Mesenchymal stem cell (in vitro differentiated cells and primary cell): Measurements from ENCODE around the gene FGFRL1.
A peak's percentile ranks its signal among the peaks of the same experiment; 100 is the strongest.

Experiments
- DNase-seq: peaks from one replicate; pipeline ENCODE4 v3.0.0-alpha.2; 2013
- H2AFZ ChIP-seq: one replicate; pipeline ENCODE4 v1.6.1; 2013; ENCODE audit warnings: low read depth, mild to moderate bottlenecking, control low read depth, inconsistent platforms, low read length, moderate library complexity
- H2AK5ac ChIP-seq: 2 replicates; pipeline ENCODE4 v1.6.1; 2013; ENCODE audit warnings: low read length, moderate library complexity, mild to moderate bottlenecking, inconsistent platforms; ENCODE audit not compliant: severe bottlenecking
- H2BK120ac ChIP-seq: one replicate; pipeline ENCODE4 v1.6.1; 2013; ENCODE audit warnings: low read depth, mild to moderate bottlenecking, inconsistent platforms, low read length, moderate library complexity
- H2BK12ac ChIP-seq, 2 experiments: one replicate each; pipeline ENCODE4 v1.6.1; 2013; ENCODE audit warnings: inconsistent platforms in 2 of 2, low read length in 2 of 2, mild to moderate bottlenecking in 2 of 2, moderate library complexity in 2 of 2, control low read depth in 1 of 2
- H2BK15ac ChIP-seq: one replicate; pipeline ENCODE4 v1.6.1; 2013; ENCODE audit warnings: mild to moderate bottlenecking, low read depth, inconsistent platforms; ENCODE audit not compliant: poor library complexity, severe bottlenecking
- H2BK5ac ChIP-seq: 2 replicates; pipeline ENCODE4 v1.6.1; 2013; ENCODE audit warnings: low read depth, mild to moderate bottlenecking, low read length, control low read depth, inconsistent platforms; ENCODE audit not compliant: poor library complexity, severe bottlenecking
- H3K14ac ChIP-seq, 2 experiments: one replicate each; pipeline ENCODE4 v1.6.1; 2013; ENCODE audit warnings: inconsistent platforms in 2 of 2, low read length in 2 of 2, control low read depth in 1 of 2, mild to moderate bottlenecking in 1 of 2, moderate library complexity in 1 of 2
- H3K18ac ChIP-seq, 2 experiments: one replicate each; pipeline ENCODE4 v1.6.1; 2013; ENCODE audit warnings: inconsistent platforms in 2 of 2, low read length in 2 of 2, control low read depth in 1 of 2, low read depth in 1 of 2, mild to moderate bottlenecking in 1 of 2
- H3K23ac ChIP-seq, 2 experiments: one replicate each; pipeline ENCODE4 v1.6.1; 2013; ENCODE audit warnings: inconsistent platforms in 2 of 2, low read length in 2 of 2, mild to moderate bottlenecking in 2 of 2, moderate library complexity in 2 of 2, control low read depth in 1 of 2
- H3K27ac ChIP-seq: 2 replicates; pipeline ENCODE4 v1.5.1; 2013; ENCODE audit warnings: mild to moderate bottlenecking, moderate library complexity, low read length, control low read depth, inconsistent platforms; ENCODE audit not compliant: poor library complexity, severe bottlenecking
- H3K27me3 ChIP-seq, 2 experiments: 2 replicates each; pipeline versions ENCODE4 v1.6.1 to v1.7.0; 2013; ENCODE audit warnings: low read length in 2 of 2, mild to moderate bottlenecking in 2 of 2, moderate library complexity in 2 of 2, control low read depth in 1 of 2, inconsistent platforms in 1 of 2; ENCODE audit not compliant: control insufficient read depth in 1 of 2, insufficient read depth in 1 of 2
- H3K36me3 ChIP-seq, 2 experiments: 2 replicates each; pipeline versions ENCODE4 v1.6.1 to v1.7.0; 2013; ENCODE audit warnings: low read length in 2 of 2, control low read depth in 1 of 2, inconsistent platforms in 1 of 2, low read depth in 1 of 2, mild to moderate bottlenecking in 1 of 2; ENCODE audit not compliant: insufficient read depth in 2 of 2, control insufficient read depth in 1 of 2
- H3K4ac ChIP-seq, 2 experiments: one replicate each; pipeline ENCODE4 v1.6.1; 2013; ENCODE audit warnings: inconsistent platforms in 2 of 2, low read length in 2 of 2, mild to moderate bottlenecking in 2 of 2, moderate library complexity in 2 of 2, control low read depth in 1 of 2, low read depth in 1 of 2
- H3K4me1 ChIP-seq: 2 replicates; pipeline ENCODE4 v1.6.1; 2013; ENCODE audit warnings: low read depth, low read length, control low read depth; ENCODE audit not compliant: control insufficient read depth, insufficient read depth
- H3K4me2 ChIP-seq: 2 replicates; pipeline ENCODE4 v1.6.1; 2013; ENCODE audit warnings: low read length, mild to moderate bottlenecking, inconsistent platforms; ENCODE audit not compliant: poor library complexity, severe bottlenecking
- H3K4me3 ChIP-seq, 2 experiments: 2 replicates each; pipeline versions ENCODE4 v1.5.1 to v1.7.0; 2013; ENCODE audit warnings: low read length in 2 of 2, mild to moderate bottlenecking in 2 of 2, control low read depth in 1 of 2, low read depth in 1 of 2; ENCODE audit not compliant: insufficient read depth in 1 of 2
- H3K79me1 ChIP-seq: replicated peaks from 2 replicates; pipeline ENCODE4 v1.6.1; 2013; ENCODE audit warnings: mild to moderate bottlenecking, control low read depth, low read length, inconsistent platforms; ENCODE audit not compliant: poor library complexity, severe bottlenecking
- H3K9ac ChIP-seq: 2 replicates; pipeline ENCODE4 v1.7.0; 2013; ENCODE audit warnings: mild to moderate bottlenecking, low read length, moderate library complexity
- H3K9me3 ChIP-seq: 2 replicates; pipeline ENCODE4 v1.7.0; 2013; ENCODE audit warnings: mild to moderate bottlenecking, low read length; ENCODE audit not compliant: control insufficient read depth
- H4K8ac ChIP-seq: one replicate; pipeline ENCODE4 v1.6.1; 2013; ENCODE audit warnings: inconsistent platforms, mild to moderate bottlenecking, low read length, moderate library complexity
- H4K91ac ChIP-seq: one replicate; pipeline ENCODE4 v1.6.1; 2013; ENCODE audit warnings: mild to moderate bottlenecking, low read length, inconsistent platforms
- WGBS: methylation state at CpG from one replicate; pipeline ENCODE4 v1.1.7; 2013; ENCODE audit warnings: mixed read lengths; 5-methylcytosine and 5-hydroxymethylcytosine counted together

Gene FGFRL1

GRCh38 chr4:1004071-1004418 is 7.4 kb upstream of the FGFRL1 start:
- Histone ChIP-seq H2BK5ac (no peak overlapping the region), H3K9me3 (peaks cover 6% of the 10 kb centered on the region), H3K27ac (no peak overlapping the region), H3K36me3 (peaks cover 0 to 9% of the 10 kb centered on the region in 2 experiments), H3K4ac (no peak overlapping the region), H3K4me2 (no peak overlapping the region), H2BK12ac (no peak overlapping the region), H3K4me1 (peaks cover 20% of the 10 kb centered on the region), H3K23ac (no peak overlapping the region), H3K14ac (no peak overlapping the region), H3K9ac (no peak overlapping the region), H3K18ac (no peak overlapping the region), H3K4me3 (no peak overlapping the region), H2AK5ac (no peak overlapping the region), H4K8ac (no peak overlapping the region), H2AFZ (no peak overlapping the region), H2BK15ac (no peak overlapping the region), H3K79me1 (no peaks in the 10 kb centered on the region), H2BK120ac (no peak overlapping the region), H3K27me3 (peaks cover 72 to 80% of the 10 kb centered on the region in 2 experiments), H4K91ac (no peak overlapping the region)
- DNase-seq, result no peak
- WGBS, result 90% methylated on average over 13 of the region's 13 CpGs

DNA sequence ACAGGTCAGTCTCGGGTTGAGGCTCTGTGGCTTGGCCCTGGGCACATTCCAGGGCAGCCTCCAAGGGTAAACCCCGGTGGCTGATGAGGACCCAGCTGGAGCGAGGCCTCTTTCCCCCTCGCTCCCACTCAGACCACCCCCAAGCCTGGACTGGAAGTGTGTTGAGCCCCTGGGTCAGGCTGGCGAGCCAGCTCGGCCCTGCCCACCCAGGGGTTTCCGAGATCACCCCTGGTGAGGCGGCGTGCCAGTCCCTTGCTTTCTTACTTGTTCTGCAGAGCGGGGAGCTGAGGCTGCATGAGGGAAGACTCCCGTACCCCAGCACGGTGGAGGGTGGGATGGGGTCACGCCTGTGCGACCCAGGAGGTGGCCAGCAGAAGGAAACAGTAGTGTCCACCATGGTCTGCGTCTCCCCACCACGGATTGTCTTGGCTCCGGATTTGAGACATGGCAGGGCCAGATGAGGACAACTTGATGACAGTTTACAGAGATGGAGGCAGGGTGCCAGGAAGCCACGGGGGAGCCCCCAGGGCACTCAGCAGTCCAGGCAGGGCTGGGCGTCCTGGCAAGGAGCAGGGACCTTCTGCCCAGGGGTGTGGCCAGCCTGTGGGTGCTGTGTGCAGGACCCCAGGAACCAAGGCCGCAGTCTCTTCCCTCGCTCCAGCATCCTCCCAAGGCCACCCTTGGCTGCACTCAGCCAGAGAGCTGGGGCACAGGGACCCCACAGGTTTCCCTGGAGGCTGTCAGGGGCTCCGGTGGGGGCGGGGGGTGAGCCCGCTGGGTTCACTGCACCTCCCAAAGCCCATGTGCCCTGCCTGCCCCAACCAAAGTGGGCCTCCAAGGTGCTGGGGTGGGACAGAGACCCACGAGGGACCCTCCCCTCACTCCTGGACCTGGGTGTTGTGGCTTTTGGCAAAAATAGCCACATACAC is 6.6 kb upstream of the FGFRL1 start:
- H3K4ac ChIP-seq, result no peak overlapping the region
- WGBS, result 89% methylated on average over 24 of the region's 25 CpGs
- no peak overlapping the region for H3K23ac ChIP-seq
- no peak overlapping the region for H2AK5ac ChIP-seq
- no peak overlapping the region for H4K8ac ChIP-seq
- H2BK15ac ChIP-seq, result no peak overlapping the region
- no peak overlapping the region for H3K14ac ChIP-seq
- H3K27ac ChIP-seq, result no peak overlapping the region
- H3K79me1 ChIP-seq, result no peaks in the 10 kb centered on the region
- H2AFZ ChIP-seq, result no peak overlapping the region
- peaks cover 25% of the 10 kb centered on the region for H3K4me1 ChIP-seq
- H2BK5ac ChIP-seq, result no peak overlapping the region
- no peak overlapping the region for H4K91ac ChIP-seq
- H3K4me2 ChIP-seq, result no peak overlapping the region
- no peak overlapping the region for H3K9ac ChIP-seq
- H2BK12ac ChIP-seq, result no peak overlapping the region
- H3K9me3 ChIP-seq, result peaks cover 6% of the 10 kb centered on the region
- H3K36me3 ChIP-seq, result peaks cover 0 to 9% of the 10 kb centered on the region in 2 experiments
- no peak overlapping the region for H2BK120ac ChIP-seq
- DNase-seq, result no peak
- peaks cover 72 to 80% of the 10 kb centered on the region in 2 experiments for H3K27me3 ChIP-seq
- no peak overlapping the region for H3K18ac ChIP-seq
- no peak overlapping the region for H3K4me3 ChIP-seq

GRCh38 chr4:1006856-1007255 is 4.6 kb upstream of the FGFRL1 start:
- no peak overlapping the region for H2BK15ac ChIP-seq
- no peaks in the 10 kb centered on the region for H3K79me1 ChIP-seq
- peaks cover 52 to 60% of the 10 kb centered on the region in 2 experiments for H3K27me3 ChIP-seq
- H3K4me1 ChIP-seq, result peaks cover 38% of the 10 kb centered on the region
- H3K14ac ChIP-seq, result no peak overlapping the region
- no peak overlapping the region for H2BK120ac ChIP-seq
- DNase-seq, result no peak
- no peak overlapping the region for H4K91ac ChIP-seq
- H4K8ac ChIP-seq, result no peak overlapping the region
- H3K4me3 ChIP-seq, result no peak overlapping the region
- H3K4me2 ChIP-seq, result no peak overlapping the region
- H3K36me3 ChIP-seq, result peaks cover 0 to 9% of the 10 kb centered on the region in 2 experiments
- H2BK5ac ChIP-seq, result no peak overlapping the region
- H3K23ac ChIP-seq, result no peak overlapping the region
- 91% methylated on average over 5 of the region's 5 CpGs for WGBS
- H2BK12ac ChIP-seq, result no peak overlapping the region
- H2AK5ac ChIP-seq, result no peak overlapping the region
- no peak overlapping the region for H2AFZ ChIP-seq
- H3K4ac ChIP-seq, result no peak overlapping the region
- H3K9ac ChIP-seq, result no peak overlapping the region
- H3K27ac ChIP-seq, result no peak overlapping the region
- peaks cover 6% of the 10 kb centered on the region for H3K9me3 ChIP-seq
- H3K18ac ChIP-seq, result no peak overlapping the region

DNA sequence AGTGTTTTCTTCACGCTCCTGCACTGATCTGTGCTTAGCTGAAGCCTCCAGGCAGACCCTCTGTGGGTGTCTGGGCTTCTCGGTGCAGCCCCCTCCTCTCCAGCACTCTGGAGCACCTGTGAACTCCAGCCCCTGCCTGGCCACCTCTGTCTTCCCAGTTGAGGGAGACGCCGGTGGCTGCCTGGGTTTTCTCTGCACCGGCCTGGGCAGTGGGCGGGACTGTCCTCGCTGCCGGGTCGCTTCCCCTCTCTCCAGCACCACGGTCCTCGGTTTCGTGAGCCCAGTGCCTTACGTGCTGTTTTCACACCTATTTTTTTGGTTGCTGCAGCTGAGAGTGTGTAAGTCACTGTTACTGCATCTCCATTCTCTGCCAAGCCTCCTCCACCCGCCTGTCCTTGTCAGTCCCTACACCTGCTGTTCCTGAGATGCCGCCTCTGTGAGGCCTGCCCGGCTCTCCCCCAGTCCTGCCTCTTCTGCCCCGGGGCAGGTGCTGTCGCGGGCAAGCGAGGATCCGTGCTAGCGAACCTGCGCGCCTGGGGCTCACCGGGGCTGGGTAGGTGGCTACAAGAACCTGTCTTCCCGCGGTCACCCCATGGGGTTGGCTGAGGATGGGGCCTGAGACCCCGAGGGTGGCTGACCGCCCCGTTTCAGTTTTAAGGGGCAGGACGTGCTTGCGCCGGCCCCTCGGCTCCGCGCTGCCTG is 2.4 kb upstream of the FGFRL1 start:
- Histone ChIP-seq H2BK5ac (no peak overlapping the region), H3K9me3 (peaks cover 6% of the 10 kb centered on the region), H3K4me3 (peak overlapping the region; percentile 60 to 85), H4K91ac (peak overlapping the region; percentile 73), H3K18ac (peak overlapping the region; percentile 31 to 52), H3K4me1 (peaks cover 43% of the 10 kb centered on the region), H3K9ac (peak overlapping the region; percentile 78), H3K14ac (peak overlapping the region in 1 of 2 experiments; percentile 35), H2AK5ac (no peak overlapping the region), H3K79me1 (peaks cover 15% of the 10 kb centered on the region), H2BK120ac (peak overlapping the region; percentile 74), H3K4me2 (peak overlapping the region; percentile 96), H3K27ac (no peak overlapping the region), H3K23ac (peak overlapping the region in 1 of 2 experiments; percentile 71), H3K4ac (peak overlapping the region; percentile 65 to 83), H3K36me3 (peaks cover 3 to 19% of the 10 kb centered on the region in 2 experiments), H2AFZ (peak overlapping the region; percentile 87), H2BK15ac (no peak overlapping the region), H4K8ac (peak overlapping the region; percentile 27), H2BK12ac (peak overlapping the region in 1 of 2 experiments; percentile 91), H3K27me3 (peaks cover 40 to 45% of the 10 kb centered on the region in 2 experiments)
- peak; percentile 13 for DNase-seq
- WGBS, result 15% methylated on average over 30 of the region's 36 CpGs
